ENCODE data around the gene GFI1. TPM values are rescaled to one million over a fixed set of nuclear protein-coding genes. Genes with fewer than 3 reads are reported as not detected.

Gene GFI1
- total and polyA plus RNA-seq, 2 experiments from 2014 or later, result 0.21 TPM; not detected in 1

- TF ChIP-seq REST (IDR thresholded peaks at IDR 0.05; ENCODE audit: unreplicated experiment) (no peak), CTCF (conservative IDR thresholded peaks at IDR 0.05; ENCODE audit: low read depth in 2 of 2) (no peak)
Observed at GRCh38 chr1:92509619-92510018, 22.9 kb upstream of the GFI1 start (continued).

- Mint-ChIP-seq H3K9me3 (no peaks in the 10 kb centered on the region), H3K36me3 (ENCODE audit: low read depth) (no peaks in the 10 kb centered on the region), H3K27me3 (ENCODE audit: insufficient read depth, low read depth, poor library complexity) (peaks cover 3% of the 10 kb centered on the region), H3K4me3 (no peak overlapping the region), H3K27ac (no peak overlapping the region), H3K4me1 (no peaks in the 10 kb centered on the region)
- Histone ChIP-seq H4K20me1 (replicated peaks; ENCODE audit: insufficient read depth) (no peaks in the 10 kb centered on the region), H3F3A (replicated peaks; ENCODE audit: low read depth) (no peaks in the 10 kb centered on the region), H3K36me3 (ENCODE audit: insufficient read depth) (no peaks in the 10 kb centered on the region), H3K4me1 (ENCODE audit: insufficient read depth) (no peaks in the 10 kb centered on the region), H3K9me2 (ENCODE audit: insufficient read depth) (no peaks in the 10 kb centered on the region), H3K79me2 (replicated peaks; ENCODE audit: insufficient read depth) (no peaks in the 10 kb centered on the region), H3K4me2 (no peak overlapping the region), H3K27ac (ENCODE audit: low read depth) (no peak overlapping the region), H3K27me3 (ENCODE audit: insufficient read depth) (no peaks in the 10 kb centered on the region), H2AFZ (no peak overlapping the region), H3K4me3 (no peak overlapping the region)
- DNase-seq (ENCODE audit: low spot score) (no peak), ATAC-seq (no peak)
- TF ChIP-seq ZNF462 (CRISPR knock-in tag; IDR thresholded peaks at IDR 0.05), result no peak
- no peak for TF ChIP-seq STAT1 (IDR thresholded peaks at IDR 0.05; ENCODE audit: unreplicated experiment)
- TF ChIP-seq EZH2phosphoT487 (IDR thresholded peaks at IDR 0.05; ENCODE audit: unreplicated experiment), result no peak
- TF ChIP-seq POLR2AphosphoS5 (IDR thresholded peaks at IDR 0.05; ENCODE audit: low read depth), result no peak
Observed at GRCh38 chr1:92505015-92505692, 18.4 kb upstream of the GFI1 start.
